K562 (cell line): ENCODE results near the gene PEAR1. TPM values are rescaled to one million over a fixed set of nuclear protein-coding genes. Genes with fewer than 3 reads are reported as not detected.
A peak's percentile ranks its signal among the peaks of the same experiment; 100 is the strongest.

Experiments
- CHD7 ChIP-seq: fragments of 200-600 bp; sonication (generic); IDR thresholded peaks from one replicate; pipeline ENCODE4 v1.6.1; 2012; ENCODE audit warnings: mild to moderate bottlenecking, low read depth, low read length, inconsistent platforms
- JUN ChIP-seq, 2 experiments: sonication (generic) in 1 of 2; formaldehyde crosslinking in 1 of 2; IDR thresholded peaks; 2 replicates each; pipeline versions ENCODE4 v1.6.1 to v1.8.0; 2012 to 2022; ENCODE audit warnings: borderline replicate concordance in 2 of 2, mild to moderate bottlenecking in 2 of 2, improper control_type of control experiment in 1 of 2, low read depth in 1 of 2, low read length in 1 of 2, missing genetic modification reagents in 1 of 2
- RBBP5 ChIP-seq: fragments of 200-600 bp; sonication (generic); IDR thresholded peaks from 2 replicates; pipeline ENCODE4 v1.6.1; 2012; ENCODE audit warnings: borderline replicate concordance, mild to moderate bottlenecking, low read length, control low read depth, inconsistent platforms; ENCODE audit not compliant: insufficient read depth, poor library complexity, severe bottlenecking
- SMAD2 ChIP-seq: fragments of 150-350 bp; IDR thresholded peaks from 2 replicates; pipeline ENCODE4 v1.6.1; 2014; ENCODE audit warnings: low read depth, mild to moderate bottlenecking, low read length
- SP2 ChIP-seq: IDR thresholded peaks from 2 replicates; pipeline ENCODE4 v1.6.1; 2011; ENCODE audit warnings: mild to moderate bottlenecking, low read depth, low read length, moderate library complexity; ENCODE audit not compliant: poor library complexity, severe bottlenecking; ENCODE audit errors: extremely low read depth
- TFAP4 ChIP-seq: sonication (generic); formaldehyde crosslinking; IDR thresholded peaks from 2 replicates; pipeline ENCODE4 v1.8.0; 2022; ENCODE audit warnings: missing genetic modification reagents, mild to moderate bottlenecking, moderate library complexity, borderline replicate concordance
- ZMIZ1 ChIP-seq, 2 experiments: fragments of 150-350 bp in 1 of 2; IDR thresholded peaks; 2 replicates each; pipeline ENCODE4 v1.6.1; 2012 to 2016; ENCODE audit warnings: low read depth in 2 of 2, low read length in 2 of 2, mild to moderate bottlenecking in 1 of 2, moderate library complexity in 1 of 2
- ZSCAN29 ChIP-seq: fragments of 450-650 bp; IDR thresholded peaks from 2 replicates; pipeline ENCODE4 v1.6.1; 2017
- polyA plus RNA-seq, 8 experiments: library from polyadenylated mRNA; depleted of rRNA in 4 of 8; stranded (reverse) in 5 of 8; unstranded in 3 of 8; fragments of >200 nt; fragmentation: Nextera tagmentation in 2 of 8; fragmentation: Illumina TruSeq in 1 of 8; extraction: Ambion mirVana in 2 of 8; extraction: Trizol in 1 of 8; gene quantifications; 2 replicates each; pipeline versions ENCODE4 v1.2.1 to v1.2.3, GENCODE V29; 2011 to 2014; ENCODE audit warnings: inconsistent platforms in 1 of 8, missing spikeins in 1 of 8
- total RNA-seq, 7 experiments: library from RNA; depleted of rRNA in 6 of 7; stranded (reverse); fragments of >200 nt in 6 of 7; fragmentation: Illumina TruSeq in 2 of 7; extraction: Trizol in 2 of 7; gene quantifications; 2 replicates each; pipeline versions ENCODE4 v1.2.1 to v1.2.3, GENCODE V29; 2011 to 2021; ENCODE audit warnings: low replicate concordance in 1 of 7

Gene PEAR1
- total and polyA plus RNA-seq, 9 of the 15 experiments (the other 6 are each of a cell fraction or from before 2014, with no cell fraction given): 0.87 to 13.9 (median 6.1) TPM

GRCh38 chr1:156927215-156928042 lies 33.9 kb downstream of the PEAR1 start (continued):
- no peak for TF ChIP-seq ZMIZ1 (IDR thresholded peaks at IDR 0.05; ENCODE audit: low read depth in 2 of 2, low read length in 2 of 2)
- TF ChIP-seq ZSCAN29: no peak
- no peak for TF ChIP-seq CHD7
- TF ChIP-seq JUN (IDR thresholded peaks at IDR 0.05; ENCODE audit: borderline replicate concordance, low read depth, low read length): no peak
- TF ChIP-seq JUN (CRISPR knock-in tag; IDR thresholded peaks at IDR 0.05; ENCODE audit: borderline replicate concordance): no peak
- no peak for TF ChIP-seq RBBP5
- TF ChIP-seq SP2: no peak
- TF ChIP-seq TFAP4: peak; percentile 57; the same call in 1 of the 2 replicates
- no peak for TF ChIP-seq SMAD2
